Subcutaneous abdominal adipose tissue (tissue), 5 donors: ENCODE measurements around the gene GPATCH4.

Experiments
- H3K27ac ChIP-seq: one replicate; pipeline ENCODE4 v1.7.0; 2013; ENCODE audit warnings: low read depth, mild to moderate bottlenecking, inconsistent platforms, low read length, moderate library complexity
- H3K27me3 ChIP-seq, 5 donors: one replicate each; pipeline ENCODE4 v1.7.0; 2013; ENCODE audit warnings: low read length in 5 of 5, inconsistent platforms in 1 of 5; ENCODE audit not compliant: control insufficient read depth in 5 of 5, insufficient read depth in 4 of 5
- H3K36me3 ChIP-seq, 5 donors: one replicate each; pipeline ENCODE4 v1.7.0; 2013; ENCODE audit warnings: low read length in 5 of 5; ENCODE audit not compliant: control insufficient read depth in 5 of 5, insufficient read depth in 5 of 5
- H3K4me1 ChIP-seq, 5 donors: one replicate each; pipeline ENCODE4 v1.7.0; 2013; ENCODE audit warnings: low read length in 5 of 5, mild to moderate bottlenecking in 3 of 5, moderate library complexity in 1 of 5; ENCODE audit not compliant: control insufficient read depth in 5 of 5, insufficient read depth in 5 of 5
- H3K4me3 ChIP-seq, 5 donors: one replicate each; pipeline ENCODE4 v1.7.0; 2013; ENCODE audit warnings: low read length in 5 of 5, low read depth in 1 of 5
- H3K9ac ChIP-seq, 5 donors: one replicate each; pipeline ENCODE4 v1.7.0; 2013; ENCODE audit warnings: low read length in 5 of 5, mild to moderate bottlenecking in 4 of 5, moderate library complexity in 3 of 5
- H3K9me3 ChIP-seq, 5 donors: one replicate each; pipeline ENCODE4 v1.7.0; 2013; ENCODE audit warnings: low read length in 5 of 5; ENCODE audit not compliant: control insufficient read depth in 5 of 5
- donor health status: healthy.
- donor health status: healthy.
- donor health status: healthy.
- donor health status: healthy.
- donor health status: healthy.

The GPATCH4 gene

DNA sequence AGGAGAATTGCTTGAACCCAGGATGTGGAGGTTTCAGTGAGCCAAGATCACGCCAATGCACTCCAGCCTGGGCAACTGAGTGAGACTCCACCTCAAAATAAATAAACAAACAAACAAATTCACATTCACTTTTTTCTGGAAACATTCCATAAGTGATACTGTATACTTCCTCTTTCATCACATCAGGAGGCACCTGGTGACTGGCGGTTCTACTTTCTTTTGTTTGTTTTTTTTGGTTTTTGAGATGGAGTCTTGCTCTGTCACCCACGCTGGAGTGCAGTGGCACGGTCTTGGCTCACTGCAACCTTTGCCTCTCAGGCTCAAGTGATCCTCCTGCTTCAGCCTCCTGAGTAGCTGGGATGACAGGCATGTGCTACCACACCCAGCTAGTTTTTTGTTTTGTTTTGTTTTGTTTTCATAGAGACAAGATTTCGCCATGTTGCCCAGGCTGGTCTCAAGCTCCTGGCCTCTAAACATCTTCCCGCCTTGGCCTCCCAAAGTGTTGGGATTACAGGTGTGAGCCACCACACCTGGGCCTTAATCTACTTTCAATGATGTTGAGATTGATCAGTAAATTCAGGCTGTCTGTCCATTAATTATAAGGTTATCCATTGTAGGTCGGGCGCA is 28.7 kb upstream of the GPATCH4 start:
- Histone ChIP-seq H3K27me3 (peaks cover 7 to 33% (median 26%) of the 10 kb centered on the region in 5 donors), H3K4me3 (no peak overlapping the region), H3K9me3 (no peaks in the 10 kb centered on the region), H3K27ac (no peak overlapping the region), H3K9ac (no peak overlapping the region), H3K4me1 (peaks cover 0 to 12% (median 11%) of the 10 kb centered on the region in 5 donors), H3K36me3 (no peaks in the 10 kb centered on the region)

DNA sequence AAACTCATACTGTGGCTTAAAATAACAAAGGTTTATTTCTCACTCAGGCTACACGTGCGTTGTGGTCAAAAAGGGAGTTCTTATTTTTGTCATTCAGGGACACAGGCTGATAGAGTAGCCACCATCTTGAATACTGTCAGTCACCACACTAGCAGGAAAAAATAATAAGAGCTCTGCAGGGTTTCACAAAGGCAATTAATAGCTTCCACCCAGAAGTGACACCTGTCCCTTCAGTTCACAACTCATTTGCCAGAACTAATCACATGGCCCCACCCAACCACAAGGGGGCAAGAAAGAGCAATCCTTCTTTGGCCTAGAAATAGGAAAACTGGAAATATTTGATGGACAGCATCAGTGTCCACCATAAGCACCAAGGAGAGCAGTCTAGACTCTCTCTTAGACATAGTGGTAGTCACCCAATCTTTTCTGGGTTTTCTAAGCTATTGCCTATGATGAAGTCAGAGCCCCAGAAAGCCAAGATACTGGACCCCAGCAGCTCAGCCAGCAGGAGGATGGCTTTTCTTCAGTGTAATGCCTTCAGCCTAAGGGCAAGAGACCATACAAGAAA is 26.1 kb upstream of the GPATCH4 start:
- Histone ChIP-seq H3K27ac (no peak overlapping the region), H3K9me3 (no peaks in the 10 kb centered on the region), H3K27me3 (peaks cover 18 to 48% (median 39%) of the 10 kb centered on the region in 5 donors), H3K36me3 (no peaks in the 10 kb centered on the region), H3K9ac (no peak overlapping the region), H3K4me3 (no peak overlapping the region), H3K4me1 (peaks cover 0 to 26% (median 24%) of the 10 kb centered on the region in 5 donors)

DNA sequence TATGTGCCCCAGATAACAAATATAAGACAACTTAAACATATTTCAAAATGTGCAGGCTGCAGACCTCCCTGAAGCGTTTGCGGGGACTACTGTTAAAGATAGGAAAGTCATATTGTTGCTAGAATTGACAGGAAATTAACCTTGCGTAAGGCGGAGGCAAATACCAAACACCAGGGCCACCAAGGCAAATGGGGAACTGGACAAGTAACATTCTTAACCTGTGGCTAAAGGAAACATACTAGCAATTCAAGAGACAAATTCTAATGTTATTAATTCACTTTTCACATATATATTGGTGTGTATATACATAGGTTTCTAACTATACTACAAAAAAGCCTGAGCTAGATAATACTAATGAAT is 24.8 kb upstream of the GPATCH4 start:
- no peak overlapping the region for H3K9ac ChIP-seq
- H3K9me3 ChIP-seq, result no peaks in the 10 kb centered on the region
- no peaks in the 10 kb centered on the region for H3K36me3 ChIP-seq
- peaks cover 18 to 46% (median 34%) of the 10 kb centered on the region in 5 donors for H3K27me3 ChIP-seq
- peaks cover 0 to 26% (median 24%) of the 10 kb centered on the region in 5 donors for H3K4me1 ChIP-seq
- no peak overlapping the region for H3K4me3 ChIP-seq
- H3K27ac ChIP-seq, result no peak overlapping the region

DNA sequence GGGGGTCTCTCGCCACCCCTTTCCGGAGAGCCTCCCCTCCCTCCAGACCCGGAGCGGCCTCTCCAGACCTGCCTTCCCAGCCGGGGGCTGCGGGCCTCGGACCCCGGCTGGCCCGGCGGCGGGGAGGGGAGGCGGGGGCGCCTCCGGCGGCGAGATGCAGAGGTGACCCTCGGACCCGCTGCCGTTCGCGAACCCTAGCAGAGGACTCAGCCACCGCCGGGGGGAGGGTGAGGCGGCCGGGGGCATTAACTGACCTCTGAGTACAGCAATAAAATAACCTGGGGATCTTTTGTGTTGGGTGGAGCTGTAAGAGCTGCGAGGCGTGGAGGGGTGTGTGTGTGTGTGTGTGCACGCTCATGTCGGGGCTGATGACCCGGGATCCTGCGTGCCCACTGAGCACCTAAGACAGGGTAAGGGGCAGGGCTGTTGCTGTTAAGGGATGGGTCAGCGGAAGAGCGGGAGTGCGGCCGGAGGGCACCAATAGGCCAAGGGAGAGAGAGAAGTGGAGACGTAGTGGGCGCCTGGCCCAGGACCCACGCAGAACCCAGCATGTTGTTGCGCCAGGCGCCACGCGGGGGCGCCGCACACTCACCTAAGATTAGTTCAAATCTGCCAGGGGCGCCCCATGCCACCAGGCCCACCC is 24.3 kb upstream of the GPATCH4 start:
- peaks cover 0 to 26% (median 24%) of the 10 kb centered on the region in 5 donors for H3K4me1 ChIP-seq
- H3K4me3 ChIP-seq, result peak overlapping the region in 2 of 5 donors; percentile 9 to 54
- no peaks in the 10 kb centered on the region for H3K9me3 ChIP-seq
- H3K27me3 ChIP-seq, result peaks cover 18 to 46% (median 36%) of the 10 kb centered on the region in 5 donors
- no peaks in the 10 kb centered on the region for H3K36me3 ChIP-seq
- no peak overlapping the region for H3K9ac ChIP-seq
- no peak overlapping the region for H3K27ac ChIP-seq

DNA sequence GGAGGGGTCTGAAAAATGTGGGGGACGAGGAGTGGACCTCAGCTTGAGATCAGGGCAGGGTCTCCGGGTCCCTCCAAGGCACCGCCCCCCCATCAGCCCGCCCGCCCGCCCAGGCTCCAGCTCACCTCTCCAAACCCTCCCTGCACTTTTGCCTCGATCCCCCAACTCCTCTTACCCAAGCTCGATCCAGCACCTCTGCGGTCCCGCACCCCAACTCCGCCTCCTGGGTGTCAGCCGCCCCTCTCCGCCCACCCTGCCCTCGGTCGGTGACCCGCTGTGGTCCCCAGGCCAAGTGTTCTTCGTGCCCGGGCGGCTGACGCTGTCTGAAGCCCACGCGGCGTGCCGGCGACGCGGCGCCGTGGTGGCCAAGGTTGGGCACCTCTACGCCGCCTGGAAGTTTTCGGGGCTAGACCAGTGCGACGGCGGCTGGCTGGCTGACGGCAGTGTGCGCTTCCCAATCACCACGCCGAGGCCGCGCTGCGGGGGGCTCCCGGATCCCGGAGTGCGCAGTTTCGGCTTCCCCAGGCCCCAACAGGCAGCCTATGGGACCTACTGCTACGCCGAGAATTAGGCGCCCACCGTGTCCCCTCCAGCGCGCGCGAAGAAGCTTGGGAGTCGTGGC is 23.6 kb upstream of the GPATCH4 start:
- H3K27ac ChIP-seq, result no peak overlapping the region
- peak overlapping the region in 4 of 5 donors; percentile 36 to 62 (median 52) for H3K4me3 ChIP-seq
- H3K27me3 ChIP-seq, result peaks cover 18 to 49% (median 35%) of the 10 kb centered on the region in 5 donors
- H3K9ac ChIP-seq, result no peak overlapping the region
- H3K4me1 ChIP-seq, result peaks cover 0 to 26% (median 24%) of the 10 kb centered on the region in 5 donors
- H3K36me3 ChIP-seq, result no peaks in the 10 kb centered on the region
- H3K9me3 ChIP-seq, result no peaks in the 10 kb centered on the region

DNA sequence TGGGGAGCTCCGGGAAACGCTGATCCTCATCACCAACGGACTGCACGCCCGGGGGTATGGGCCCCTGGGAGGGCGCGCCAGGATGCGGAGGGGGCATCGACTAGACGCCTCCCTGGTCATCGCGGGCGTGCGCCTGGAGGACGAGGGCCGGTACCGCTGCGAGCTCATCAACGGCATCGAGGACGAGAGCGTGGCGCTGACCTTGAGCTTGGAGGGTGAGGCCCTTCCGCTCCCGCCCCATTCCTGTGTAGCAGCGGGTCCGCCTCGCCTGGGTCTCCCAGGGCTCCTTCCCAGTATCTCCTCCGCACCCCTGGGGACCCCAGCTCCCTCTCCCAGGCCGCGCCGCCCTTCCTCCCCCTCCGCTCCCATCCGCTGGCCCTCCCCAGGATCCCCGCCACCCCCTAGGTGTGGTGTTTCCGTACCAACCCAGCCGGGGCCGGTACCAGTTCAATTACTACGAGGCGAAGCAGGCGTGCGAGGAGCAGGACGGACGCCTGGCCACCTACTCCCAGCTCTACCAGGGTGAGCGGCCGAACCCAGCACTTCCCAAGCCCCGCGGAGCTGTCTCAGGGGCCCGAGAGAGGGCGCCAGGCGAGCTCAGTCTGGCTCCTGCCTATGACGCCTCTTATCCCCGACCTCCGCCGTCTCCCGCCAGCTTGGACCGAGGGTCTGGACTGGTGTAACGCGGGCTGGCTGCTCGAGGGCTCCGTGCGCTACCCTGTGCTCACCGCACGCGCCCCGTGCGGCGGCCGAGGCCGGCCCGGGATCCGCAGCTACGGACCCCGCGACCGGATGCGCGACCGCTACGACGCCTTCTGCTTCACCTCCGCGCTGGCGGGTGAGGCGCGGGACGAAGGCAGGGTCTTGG is 22.9 kb upstream of the GPATCH4 start:
- H3K27me3 ChIP-seq, result peaks cover 17 to 55% (median 40%) of the 10 kb centered on the region in 5 donors
- peak overlapping the region in 4 of 5 donors; percentile 36 to 62 (median 52) for H3K4me3 ChIP-seq
- no peak overlapping the region for H3K27ac ChIP-seq
- H3K36me3 ChIP-seq, result no peaks in the 10 kb centered on the region
- peaks cover 0 to 26% (median 24%) of the 10 kb centered on the region in 5 donors for H3K4me1 ChIP-seq
- no peaks in the 10 kb centered on the region for H3K9me3 ChIP-seq
- H3K9ac ChIP-seq, result no peak overlapping the region

DNA sequence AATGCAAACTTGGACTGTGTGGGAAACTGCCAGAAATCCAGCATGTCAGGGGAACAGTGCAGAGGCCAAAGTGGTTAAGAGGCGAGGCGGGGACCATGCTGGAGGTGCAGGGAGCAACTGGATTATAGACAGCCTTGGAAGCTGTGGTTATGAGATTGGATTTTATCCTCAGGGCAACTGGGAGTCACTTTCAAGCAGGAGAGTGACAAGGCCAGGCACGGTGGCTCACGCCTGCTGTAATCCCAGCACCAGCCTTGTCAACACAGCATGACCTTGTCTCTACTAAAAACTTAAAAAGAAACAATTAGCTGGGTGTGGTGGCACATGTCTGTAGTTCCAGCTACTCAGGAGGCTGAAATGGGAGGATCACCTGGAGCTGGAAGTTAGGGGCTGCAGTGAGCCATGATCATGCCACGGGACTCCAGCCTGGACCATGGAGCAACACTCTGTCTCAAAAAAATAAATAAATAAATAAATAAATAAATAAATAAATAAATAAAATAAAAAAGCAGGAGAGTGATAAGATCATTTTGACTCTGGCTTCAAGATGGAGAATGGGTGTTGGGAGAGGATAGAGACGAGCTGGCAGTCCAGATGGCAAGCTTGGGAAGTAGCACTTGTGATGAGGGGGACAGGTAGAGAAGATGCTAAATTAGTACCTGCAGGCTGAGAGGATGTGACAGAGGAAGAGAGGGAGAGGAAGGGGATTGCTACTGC is 21.5 kb upstream of the GPATCH4 start:
- H3K27me3 ChIP-seq, result peaks cover 17 to 59% (median 45%) of the 10 kb centered on the region in 5 donors
- H3K4me1 ChIP-seq, result peaks cover 0 to 26% (median 24%) of the 10 kb centered on the region in 5 donors
- H3K36me3 ChIP-seq, result no peaks in the 10 kb centered on the region
- no peak overlapping the region for H3K27ac ChIP-seq
- H3K9me3 ChIP-seq, result no peaks in the 10 kb centered on the region
- no peak overlapping the region for H3K4me3 ChIP-seq
- no peak overlapping the region for H3K9ac ChIP-seq

DNA sequence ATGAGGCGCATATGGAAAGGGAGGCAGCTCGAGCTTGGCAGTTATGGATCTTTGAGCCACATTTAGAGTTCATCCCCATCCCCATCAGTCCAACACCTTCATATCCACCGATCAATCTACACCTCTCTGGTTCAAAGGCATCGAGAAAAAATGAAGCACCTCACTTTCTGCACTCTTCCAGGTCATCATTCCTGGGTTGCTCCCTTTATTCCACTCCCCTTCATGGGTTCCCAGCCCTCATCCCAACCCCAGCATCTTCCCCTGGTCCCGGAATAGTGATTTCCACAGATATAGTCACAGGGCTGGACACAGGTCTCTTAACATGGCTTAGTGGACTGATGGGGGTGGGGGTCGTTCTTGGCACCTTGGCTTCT is 18.3 kb upstream of the GPATCH4 start:
- Histone ChIP-seq H3K4me1 (peaks cover 2 to 19% (median 14%) of the 10 kb centered on the region in 5 donors), H3K36me3 (no peaks in the 10 kb centered on the region), H3K9ac (no peak overlapping the region), H3K27ac (no peak overlapping the region), H3K27me3 (peaks cover 12 to 50% (median 39%) of the 10 kb centered on the region in 5 donors), H3K9me3 (no peaks in the 10 kb centered on the region), H3K4me3 (no peak overlapping the region)
